ENCODE measurements around the gene HIC1. TPM values are rescaled to one million over a fixed set of nuclear protein-coding genes. Genes with fewer than 3 reads are reported as not detected.

The HIC1 gene
- total and polyA plus RNA-seq, 9 of the 15 experiments (the other 6 are each of a cell fraction or from before 2014, with no cell fraction given) = 0.01 to 2.5 (median 0.18) TPM

DNA sequence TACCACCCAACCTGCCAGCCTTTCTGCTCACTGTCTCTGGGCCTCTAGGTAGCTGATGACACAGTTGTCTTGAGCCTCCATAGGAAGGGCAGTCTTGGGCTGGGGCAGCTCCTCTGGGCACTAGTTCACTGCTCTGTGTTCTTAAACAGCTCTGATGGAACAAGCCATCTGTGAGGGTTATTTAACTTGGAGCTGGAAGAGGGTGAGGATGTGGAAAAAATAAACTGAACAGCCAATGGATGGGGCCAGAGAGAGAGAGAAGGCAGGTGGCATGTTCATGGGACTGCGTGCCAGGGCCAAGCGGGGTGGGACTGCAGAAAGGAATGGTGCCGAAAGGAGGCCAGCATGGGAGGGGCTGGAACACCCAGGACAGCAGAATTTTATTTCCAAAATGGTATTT is 52.6 kb downstream of the HIC1 start (continued):
- TF ChIP-seq, protein P1, sequence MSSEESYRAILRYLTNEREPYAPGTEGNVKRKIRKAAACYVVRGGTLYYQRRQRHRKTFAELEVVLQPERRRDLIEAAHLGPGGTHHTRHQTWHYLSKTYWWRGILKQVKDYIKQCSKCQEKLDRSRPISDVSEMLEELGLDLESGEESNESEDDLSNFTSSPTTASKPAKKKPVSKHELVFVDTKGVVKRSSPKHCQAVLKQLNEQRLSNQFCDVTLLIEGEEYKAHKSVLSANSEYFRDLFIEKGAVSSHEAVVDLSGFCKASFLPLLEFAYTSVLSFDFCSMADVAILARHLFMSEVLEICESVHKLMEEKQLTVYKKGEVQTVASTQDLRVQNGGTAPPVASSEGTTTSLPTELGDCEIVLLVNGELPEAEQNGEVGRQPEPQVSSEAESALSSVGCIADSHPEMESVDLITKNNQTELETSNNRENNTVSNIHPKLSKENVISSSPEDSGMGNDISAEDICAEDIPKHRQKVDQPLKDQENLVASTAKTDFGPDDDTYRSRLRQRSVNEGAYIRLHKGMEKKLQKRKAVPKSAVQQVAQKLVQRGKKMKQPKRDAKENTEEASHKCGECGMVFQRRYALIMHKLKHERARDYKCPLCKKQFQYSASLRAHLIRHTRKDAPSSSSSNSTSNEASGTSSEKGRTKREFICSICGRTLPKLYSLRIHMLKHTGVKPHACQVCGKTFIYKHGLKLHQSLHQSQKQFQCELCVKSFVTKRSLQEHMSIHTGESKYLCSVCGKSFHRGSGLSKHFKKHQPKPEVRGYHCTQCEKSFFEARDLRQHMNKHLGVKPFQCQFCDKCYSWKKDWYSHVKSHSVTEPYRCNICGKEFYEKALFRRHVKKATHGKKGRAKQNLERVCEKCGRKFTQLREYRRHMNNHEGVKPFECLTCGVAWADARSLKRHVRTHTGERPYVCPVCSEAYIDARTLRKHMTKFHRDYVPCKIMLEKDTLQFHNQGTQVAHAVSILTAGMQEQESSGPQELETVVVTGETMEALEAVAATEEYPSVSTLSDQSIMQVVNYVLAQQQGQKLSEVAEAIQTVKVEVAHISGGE (CRISPR knock-in tag; IDR thresholded peaks at IDR 0.05) = no peak
- TF ChIP-seq CAMTA2 (CRISPR knock-in tag; conservative IDR thresholded peaks at IDR 0.05) = no peak

- H3K4me2 ChIP-seq (ENCODE audit: insufficient read depth, low read length) = no peak overlapping the region
- 89% methylated on average over 8 of the region's 8 CpGs for WGBS (ENCODE audit: insufficient coverage, low coverage, missing lambda C conversion rate)
- DNase-seq (ENCODE audit: extremely low read depth in 1 of 4, low spot score in 3 of 4) (no peak), FAIRE-seq (no peak), ATAC-seq (no peak)
- no peaks in the 10 kb centered on the region for H3K79me2 ChIP-seq (ENCODE audit: control insufficient read depth, insufficient read depth, low read length)
- no peak overlapping the region for H3K27ac ChIP-seq (ENCODE audit: extremely low read depth, low read depth, low read length)
- in situ Hi-C loops (cut with MboI) (no loop called here), intact Hi-C loops (cut with micrococcal nuclease) (no loop called here)
- CTCF ChIA-PET (ENCODE audit: low intra/inter-chr PET ratio) = no interaction called here
- H3K9ac ChIP-seq (ENCODE audit: insufficient read depth in 1 of 2, low read depth in 2 of 2, low read length in 2 of 2) = no peak overlapping the region
- no TSS peak for BruUV-seq (replicated peaks)
- H3K36me3 ChIP-seq (ENCODE audit: control insufficient read depth, insufficient read depth, low read length) = no peaks in the 10 kb centered on the region
- POLR2A ChIA-PET = no interaction called here
- H3K27me3 ChIP-seq (ENCODE audit: control insufficient read depth in 2 of 2, insufficient read depth in 2 of 2, low read length in 2 of 2) = no peaks in the 10 kb centered on the region
- H3K9me3 ChIP-seq (replicated peaks; ENCODE audit: control insufficient read depth, insufficient read depth, low read depth, low read length) = no peaks in the 10 kb centered on the region
- H3K4me3 ChIP-seq = no peak overlapping the region
- H4K20me1 ChIP-seq (replicated peaks; ENCODE audit: control insufficient read depth, insufficient read depth, low read length) = no peaks in the 10 kb centered on the region
- H3K4me1 ChIP-seq (replicated peaks in 1 of 2; ENCODE audit: control insufficient read depth in 2 of 2, insufficient read depth in 2 of 2, low read length in 2 of 2) = no peaks in the 10 kb centered on the region; a peak in 1 of 5 replicates
- H3K9me1 ChIP-seq (ENCODE audit: control insufficient read depth, insufficient read depth, low read length) = no peaks in the 10 kb centered on the region
- no peak overlapping the region for H2AFZ ChIP-seq (ENCODE audit: low read depth, low read length)
- TF ChIP-seq HNRNPH1 (optimal IDR thresholded peaks at IDR 0.05; ENCODE audit: low read depth, low read length) (no peak), GTF3C2 (IDR thresholded peaks at IDR 0.05; ENCODE audit: borderline replicate concordance, extremely low read depth, insufficient read length) (no peak), XRCC3 (IDR thresholded peaks at IDR 0.05) (no peak), ZNF143 (CRISPR knock-in tag; IDR thresholded peaks at IDR 0.05) (no peak), TAF1 (IDR thresholded peaks at IDR 0.05; ENCODE audit: control insufficient read depth, extremely low read depth, insufficient read depth, low read length, severe bottlenecking) (no peak), ATF4 (CRISPR knock-in tag; IDR thresholded peaks at IDR 0.05) (no peak), SAFB (IDR thresholded peaks at IDR 0.05; ENCODE audit: borderline replicate concordance, low read depth, low read length) (no peak), ZNF184 (CRISPR knock-in tag; IDR thresholded peaks at IDR 0.05) (no peak)
- TF ChIP-seq, protein P2, sequence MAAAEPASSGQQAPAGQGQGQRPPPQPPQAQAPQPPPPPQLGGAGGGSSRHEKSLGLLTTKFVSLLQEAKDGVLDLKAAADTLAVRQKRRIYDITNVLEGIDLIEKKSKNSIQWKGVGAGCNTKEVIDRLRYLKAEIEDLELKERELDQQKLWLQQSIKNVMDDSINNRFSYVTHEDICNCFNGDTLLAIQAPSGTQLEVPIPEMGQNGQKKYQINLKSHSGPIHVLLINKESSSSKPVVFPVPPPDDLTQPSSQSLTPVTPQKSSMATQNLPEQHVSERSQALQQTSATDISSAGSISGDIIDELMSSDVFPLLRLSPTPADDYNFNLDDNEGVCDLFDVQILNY (CRISPR knock-in tag; IDR thresholded peaks at IDR 0.05) = no peak
Observed at GRCh38 chr17:2108170-2108569, 53.3 kb downstream of the HIC1 start.

Data from K562 (cell line).